ENCODE results near the gene SLC2A9. TPM values are rescaled to one million over a fixed set of nuclear protein-coding genes. Genes with fewer than 3 reads are reported as not detected.

Gene SLC2A9
- total and polyA plus RNA-seq, 2 of the 8 experiments (the other 6 are each of a cell fraction or from before 2014, with no cell fraction given): 0.20 to 0.26 TPM

DNA sequence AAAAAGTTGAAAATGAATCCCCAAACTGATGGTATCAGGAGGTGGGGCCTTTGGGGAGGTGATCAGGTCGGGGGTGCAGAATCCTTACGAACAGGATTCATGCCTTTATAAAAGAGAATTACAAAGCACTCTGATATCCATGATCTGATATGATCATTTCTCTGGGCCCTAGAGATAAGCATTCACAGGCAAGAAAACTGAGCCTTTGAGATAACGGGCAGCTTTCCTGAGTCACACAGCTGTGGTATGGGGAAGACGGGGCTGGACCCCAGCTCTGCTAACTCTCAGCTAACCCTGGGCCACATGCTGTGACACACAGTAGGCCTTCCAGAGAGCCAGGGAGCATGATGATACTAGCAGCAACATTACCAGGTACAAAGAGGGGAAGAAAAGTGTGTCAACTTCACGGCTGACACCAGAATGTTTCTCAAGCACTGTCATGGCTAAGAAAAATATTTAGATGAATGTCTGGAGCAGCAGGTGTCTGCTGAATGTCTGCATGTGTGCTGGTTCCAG lies 85.1 kb downstream of the SLC2A9 start:
- no peak overlapping the region for H2BK15ac ChIP-seq (ENCODE audit: low read length)
- TF ChIP-seq SP1 (IDR thresholded peaks at IDR 0.05; ENCODE audit: low read depth, low read length): no peak
- no peak for TF ChIP-seq TCF12 (IDR thresholded peaks at IDR 0.05; ENCODE audit: low read depth, low read length)
- no peak for TF ChIP-seq GTF2F1 (IDR thresholded peaks at IDR 0.05; ENCODE audit: borderline replicate concordance, low read depth, low read length)
- TF ChIP-seq ASH2L (IDR thresholded peaks at IDR 0.05; ENCODE audit: low read length): no peak
- no peak for TF ChIP-seq RBBP5 (IDR thresholded peaks at IDR 0.05; ENCODE audit: borderline replicate concordance, low read depth, low read length)
- TF ChIP-seq JUND (IDR thresholded peaks at IDR 0.05; ENCODE audit: low read length): no peak
- no peak for TF ChIP-seq KDM1A (IDR thresholded peaks at IDR 0.05; ENCODE audit: borderline replicate concordance, low read length)
- no peak for TF ChIP-seq CHD1 (IDR thresholded peaks at IDR 0.05; ENCODE audit: low read depth, low read length)
- no peak for TF ChIP-seq CBX5 (IDR thresholded peaks at IDR 0.05; ENCODE audit: low read depth, low read length)
- no peak for TF ChIP-seq MAFK (IDR thresholded peaks at IDR 0.05; ENCODE audit: low read depth, low read length)

More for the DNA sequence above, 85.1 kb downstream of the SLC2A9 start:
- POLR2A ChIA-PET (ENCODE audit: partially characterized antibody): no interaction called here
- no peak for FAIRE-seq
- H2BK120ac ChIP-seq (replicated peaks; ENCODE audit: low read depth, low read length): no peak overlapping the region
- H3K36me3 ChIP-seq (ENCODE audit: control insufficient read depth in 2 of 4, insufficient read depth in 4 of 4, low read length in 3 of 4): no peaks in the 10 kb centered on the region
- H3K23me2 ChIP-seq (ENCODE audit: low read depth, low read length): no peaks in the 10 kb centered on the region
- H3K9me3 ChIP-seq (ENCODE audit: insufficient read depth in 2 of 2, low read depth in 1 of 2, low read length in 1 of 2): no peaks in the 10 kb centered on the region
- H3K4me2 ChIP-seq (ENCODE audit: insufficient read depth in 1 of 2, low read depth in 2 of 2, low read length in 2 of 2): no peak overlapping the region
- no peak overlapping the region for H4K8ac ChIP-seq (ENCODE audit: extremely low read depth, insufficient read depth, low read length)
- H2AK5ac ChIP-seq (ENCODE audit: low read depth, low read length): no peak overlapping the region; the same call in 1 of the 2 replicates
- H3K79me2 ChIP-seq (ENCODE audit: control insufficient read depth in 1 of 2, insufficient read depth in 2 of 2, low read length in 2 of 2): no peaks in the 10 kb centered on the region
- peaks cover 2 to 11% (median 8%) of the 10 kb centered on the region in 4 experiments; a peak in 6 of 7 replicates for H3K4me1 ChIP-seq (replicated peaks in 1 of 4; ENCODE audit: control insufficient read depth in 3 of 4, insufficient read depth in 4 of 4, low read length in 3 of 4)
- H2BK12ac ChIP-seq (ENCODE audit: low read depth, low read length): no peak overlapping the region
- H4K91ac ChIP-seq (replicated peaks; ENCODE audit: insufficient read length, low read length): no peak overlapping the region
- WGBS, 2 experiments (ENCODE audit: extremely low coverage in 1 of 2, insufficient coverage in 1 of 2, insufficient read length in 1 of 2, insufficient replicate concordance in 2 of 2, low coverage in 1 of 2, low lambda C conversion rate in 2 of 2, missing lambda C conversion rate in 1 of 2): 76% methylated on average over 5 of the region's 5 CpGs; no CpG with 5 or more reads in 1 of the 2 experiments
- no peak overlapping the region for H3K14ac ChIP-seq (ENCODE audit: insufficient read length)
- H3K56ac ChIP-seq (replicated peaks; ENCODE audit: insufficient read length, low read depth, low read length): no peak overlapping the region
- H3K18ac ChIP-seq (ENCODE audit: extremely low read depth, low read length): no peak overlapping the region
- H3K27me3 ChIP-seq (replicated peaks in 1 of 4; ENCODE audit: control insufficient read depth in 3 of 4, extremely low read depth in 1 of 4, insufficient read depth in 3 of 4, low read length in 3 of 4): no peaks in the 10 kb centered on the region; a peak in 1 of 7 replicates
- CTCF ChIA-PET (ENCODE audit: partially characterized antibody): interaction anchor here (0.7 to 10.2 kb wide), 4 partner anchors 19 to 79 kb away, joined by 3 to 60 read pairs (median 4); no protein-coding TSS in a partner anchor
- no peak for DNase-seq (ENCODE audit: low read depth in 1 of 2, low spot score in 2 of 2)
- H3K4ac ChIP-seq (replicated peaks; ENCODE audit: insufficient read length, low read depth, low read length): no peak overlapping the region
- no peak overlapping the region for H2BK5ac ChIP-seq (ENCODE audit: low read depth, low read length)
- no peaks in the 10 kb centered on the region for H4K20me1 ChIP-seq (replicated peaks in 1 of 2; ENCODE audit: control insufficient read depth in 1 of 2, insufficient read depth in 2 of 2, low read length in 2 of 2)
- no peak overlapping the region for H3K4me3 ChIP-seq (ENCODE audit: extremely low read depth in 1 of 4, insufficient read depth in 2 of 4, low read depth in 3 of 4, low read length in 4 of 4)
- no peaks in the 10 kb centered on the region for H3K79me1 ChIP-seq (ENCODE audit: low read depth, low read length)
- no peak overlapping the region for H3K27ac ChIP-seq (ENCODE audit: low read depth, low read length)
- no peak overlapping the region for H3K23ac ChIP-seq (ENCODE audit: insufficient read length)
- H3K9ac ChIP-seq (replicated peaks in 1 of 4; ENCODE audit: extremely low read depth in 1 of 4, low read depth in 3 of 4, low read length in 3 of 4): no peak overlapping the region
- no peak overlapping the region for H2BK20ac ChIP-seq (ENCODE audit: low read length)
- H2AFZ ChIP-seq (ENCODE audit: low read length): no peak overlapping the region
- H4K5ac ChIP-seq (ENCODE audit: insufficient read length, low read depth, low read length): no peak overlapping the region
